Subcutaneous adipose tissue (tissue), 4 donors: ENCODE results near the gene KCNK6. TPM values are rescaled to one million over a fixed set of nuclear protein-coding genes. Genes with fewer than 3 reads are reported as not detected.

Source experiments
- total RNA-seq, 4 donors: library from RNA; depleted of rRNA; stranded (reverse); fragments of >200 nt; gene quantifications; one replicate each; pipeline ENCODE4 v1.1.0, GENCODE V29; 2016
- TF ChIP-seq, protein P1 (sequence below): fragments of 450-650 bp; IDR thresholded peaks from one replicate; pipeline ENCODE4 v1.5.1; 2016; ENCODE audit warnings: low read depth, mild to moderate bottlenecking, control low read depth, antibody characterized with exemption, moderate library complexity

KCNK6 gene
- total RNA-seq, 4 donors from 2014 or later = 2.1 to 3.4 (median 3.1) TPM

DNA sequence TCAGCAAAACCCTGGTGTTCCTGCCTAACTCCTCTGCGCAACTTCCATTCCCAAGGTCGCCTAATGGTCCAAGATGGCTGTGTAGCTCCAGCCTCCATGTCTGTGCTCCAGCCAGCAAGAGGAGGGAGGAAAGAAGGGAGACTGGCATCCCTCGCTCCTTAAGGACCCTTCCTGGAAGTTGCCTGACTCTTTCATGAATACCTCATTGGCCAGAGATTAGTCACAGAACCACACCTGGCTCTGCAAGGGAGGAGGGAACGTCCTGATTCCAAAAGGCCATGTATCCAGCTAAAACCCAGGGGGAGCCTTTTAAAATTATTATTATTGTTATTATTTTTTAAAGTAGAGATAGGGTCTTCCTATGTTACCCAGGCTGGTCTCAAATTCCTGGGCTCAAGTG, 4.8 kb downstream of the KCNK6 start:
- TF ChIP-seq, protein P1, sequence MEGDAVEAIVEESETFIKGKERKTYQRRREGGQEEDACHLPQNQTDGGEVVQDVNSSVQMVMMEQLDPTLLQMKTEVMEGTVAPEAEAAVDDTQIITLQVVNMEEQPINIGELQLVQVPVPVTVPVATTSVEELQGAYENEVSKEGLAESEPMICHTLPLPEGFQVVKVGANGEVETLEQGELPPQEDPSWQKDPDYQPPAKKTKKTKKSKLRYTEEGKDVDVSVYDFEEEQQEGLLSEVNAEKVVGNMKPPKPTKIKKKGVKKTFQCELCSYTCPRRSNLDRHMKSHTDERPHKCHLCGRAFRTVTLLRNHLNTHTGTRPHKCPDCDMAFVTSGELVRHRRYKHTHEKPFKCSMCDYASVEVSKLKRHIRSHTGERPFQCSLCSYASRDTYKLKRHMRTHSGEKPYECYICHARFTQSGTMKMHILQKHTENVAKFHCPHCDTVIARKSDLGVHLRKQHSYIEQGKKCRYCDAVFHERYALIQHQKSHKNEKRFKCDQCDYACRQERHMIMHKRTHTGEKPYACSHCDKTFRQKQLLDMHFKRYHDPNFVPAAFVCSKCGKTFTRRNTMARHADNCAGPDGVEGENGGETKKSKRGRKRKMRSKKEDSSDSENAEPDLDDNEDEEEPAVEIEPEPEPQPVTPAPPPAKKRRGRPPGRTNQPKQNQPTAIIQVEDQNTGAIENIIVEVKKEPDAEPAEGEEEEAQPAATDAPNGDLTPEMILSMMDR = no peak

DNA sequence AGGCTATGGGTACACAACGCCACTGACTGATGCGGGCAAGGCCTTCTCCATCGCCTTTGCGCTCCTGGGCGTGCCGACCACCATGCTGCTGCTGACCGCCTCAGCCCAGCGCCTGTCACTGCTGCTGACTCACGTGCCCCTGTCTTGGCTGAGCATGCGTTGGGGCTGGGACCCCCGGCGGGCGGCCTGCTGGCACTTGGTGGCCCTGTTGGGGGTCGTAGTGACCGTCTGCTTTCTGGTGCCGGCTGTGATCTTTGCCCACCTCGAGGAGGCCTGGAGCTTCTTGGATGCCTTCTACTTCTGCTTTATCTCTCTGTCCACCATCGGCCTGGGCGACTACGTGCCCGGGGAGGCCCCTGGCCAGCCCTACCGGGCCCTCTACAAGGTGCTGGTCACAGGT, 6.9 kb downstream of the KCNK6 start:
- TF ChIP-seq, protein P1 = no peak

DNA sequence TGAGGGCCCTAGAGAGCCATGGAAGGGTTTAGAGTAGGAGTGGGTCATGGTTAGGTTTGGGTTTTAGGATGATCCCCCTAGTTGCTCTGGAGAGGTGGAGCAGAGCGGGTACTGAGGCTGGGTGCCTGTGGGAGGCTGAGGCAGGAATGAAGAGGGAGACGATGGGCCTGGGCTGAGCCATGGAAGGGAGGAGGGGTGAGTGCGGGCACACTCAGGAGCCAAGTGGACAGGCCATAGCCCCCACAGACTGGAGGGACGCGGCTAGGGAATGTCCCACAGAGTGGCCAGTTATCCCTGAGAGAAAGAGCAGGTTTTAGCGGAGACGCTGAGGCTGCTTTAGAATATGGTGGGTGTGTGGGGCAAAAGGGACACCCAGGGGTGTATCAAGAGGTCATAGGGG, 10.0 kb downstream of the KCNK6 start:
- TF ChIP-seq, protein P1 = no peak

DNA sequence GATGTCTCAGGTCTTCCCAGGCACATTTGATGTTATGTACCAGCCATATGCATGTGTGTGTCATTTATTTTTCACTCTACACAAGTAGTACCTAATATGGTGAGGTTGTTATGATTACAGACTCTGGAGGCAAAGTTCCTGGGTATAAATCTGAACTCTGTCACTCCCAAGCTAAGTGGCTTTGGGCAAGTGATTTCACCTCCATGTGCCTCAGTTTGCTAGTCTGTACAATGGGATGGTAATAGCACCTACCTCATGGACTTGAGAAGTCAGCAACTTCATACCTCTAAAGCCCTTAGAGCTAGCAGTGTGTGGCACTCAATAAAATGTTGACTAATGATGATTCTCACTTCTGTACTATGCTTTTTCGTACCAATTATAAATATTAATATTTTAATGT, 12.1 kb downstream of the KCNK6 start:
- TF ChIP-seq, protein P1 = no peak

DNA sequence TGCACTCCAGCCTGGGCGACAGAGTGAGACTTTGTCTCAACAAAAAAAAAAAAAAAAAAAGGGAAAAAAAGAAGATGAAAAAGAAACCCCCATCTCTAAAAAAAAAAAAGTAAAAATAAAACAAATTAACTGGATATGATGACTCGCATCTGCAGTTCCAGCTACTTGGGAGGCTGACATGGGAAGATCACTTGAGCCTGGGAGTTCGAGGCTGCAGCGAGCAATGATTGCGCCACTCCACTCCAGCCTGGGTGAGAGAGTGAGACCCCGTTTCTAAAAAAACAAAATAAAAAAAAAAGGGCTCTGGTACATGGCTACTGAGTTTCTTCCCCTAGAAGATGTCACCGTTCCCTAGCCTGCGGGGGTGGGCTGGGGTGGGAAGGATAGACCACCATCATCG, 13.6 kb downstream of the KCNK6 start:
- TF ChIP-seq, protein P1 = no peak

DNA sequence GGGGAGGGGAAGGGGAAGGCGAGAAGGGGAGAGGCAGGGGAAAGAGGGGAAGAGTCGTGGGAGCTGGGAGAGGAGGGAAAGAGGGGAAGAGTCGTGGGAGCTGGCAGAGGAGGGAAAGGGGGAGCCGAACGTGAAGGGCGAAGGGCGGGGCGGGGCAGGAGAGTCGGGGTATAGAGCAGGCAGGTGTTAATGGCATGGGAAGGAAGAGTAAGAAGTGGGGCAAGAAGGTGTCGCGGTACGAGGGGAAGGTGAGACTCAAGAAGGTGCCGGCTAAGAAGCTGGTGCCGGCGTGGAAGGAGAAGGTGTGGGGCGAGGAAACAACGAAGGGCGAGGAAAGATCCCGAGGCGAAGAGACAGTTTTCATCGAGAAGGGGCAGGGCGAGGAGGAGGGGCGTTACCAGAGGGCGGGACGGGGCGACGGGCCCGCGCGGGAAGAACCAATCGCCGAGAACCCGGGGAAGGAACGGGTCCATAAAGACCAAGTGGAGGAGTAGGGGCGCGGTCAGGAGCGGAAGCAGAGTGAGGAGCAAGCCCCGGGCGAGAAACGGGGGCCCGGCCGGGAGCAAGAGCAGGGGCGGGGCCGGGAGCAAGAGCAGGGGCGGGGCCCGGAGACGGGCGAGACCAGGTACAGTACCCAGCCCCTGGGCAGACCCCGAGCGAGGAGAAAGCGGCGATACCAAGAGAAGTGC, 16.4 kb downstream of the KCNK6 start:
- TF ChIP-seq, protein P1 = no peak

DNA sequence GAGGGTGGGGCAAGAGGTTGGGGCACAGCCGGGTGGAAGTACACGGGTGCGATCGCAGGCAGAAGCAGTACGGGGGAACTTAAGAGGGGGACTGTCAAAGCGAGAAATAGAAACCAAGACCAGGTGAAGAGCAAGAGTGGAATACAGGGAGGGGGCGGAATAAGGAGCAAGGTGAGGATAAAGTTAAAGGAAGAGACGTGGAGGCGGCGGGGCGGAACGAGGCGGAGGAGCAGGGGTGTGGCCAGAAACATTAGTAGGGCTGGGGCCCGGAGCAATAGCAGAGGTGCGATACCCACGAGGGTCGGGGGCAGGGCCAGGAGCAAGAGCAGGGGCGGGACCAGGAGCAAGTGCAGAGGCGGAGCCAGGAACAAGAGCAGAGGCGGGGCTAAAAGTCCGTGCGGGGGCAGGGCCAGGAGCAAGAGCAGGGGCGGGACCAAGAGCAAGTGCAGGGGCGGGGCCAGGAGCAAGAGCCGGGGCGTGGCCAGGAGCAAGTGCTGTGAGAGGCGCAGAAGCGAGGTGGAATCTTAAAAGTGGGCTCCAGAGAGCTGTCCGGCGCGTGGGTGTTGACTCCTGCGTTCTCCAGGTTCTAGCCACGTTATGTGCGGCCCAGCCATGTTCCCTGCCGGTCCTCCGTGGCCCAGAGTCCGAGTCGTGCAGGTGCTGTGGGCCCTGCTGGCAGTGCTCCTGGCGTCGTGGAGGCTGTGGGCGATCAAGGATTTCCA, 17.2 kb downstream of the KCNK6 start:
- TF ChIP-seq, protein P1 = no peak
